SK-N-SH (cell line): Measurements from ENCODE around the gene RPL26. TPM values are rescaled to one million over a fixed set of nuclear protein-coding genes. Genes with fewer than 3 reads are reported as not detected.

ENCODE experiments used
- CTCF ChIA-PET: fragments of 300-600, 350-600 bp; formaldehyde crosslinking; extraction: SDS; loops from one replicate; lab custom pipeline; 2021; lab: Yijun Ruan, JAX
- POLR2A ChIA-PET: fragments of 350-600 bp; sonication (Branson Sonifier 250); formaldehyde crosslinking; extraction: SDS; loops from one replicate; lab custom pipeline; 2020; ENCODE audit warnings: antibody characterized with exemption, inconsistent platforms; lab: Yijun Ruan, JAX
- DNase-seq: peaks from one replicate; pipeline ENCODE4 v3.0.0; 2012
- H2AFZ ChIP-seq: fragments of 200-600 bp; sonication (generic); 2 replicates; pipeline ENCODE4 v1.8.1; 2016; ENCODE audit warnings: antibody characterized with exemption, mild to moderate bottlenecking, low read depth
- H3F3A ChIP-seq: fragments of 200-600 bp; sonication (generic); replicated peaks from 2 replicates; pipeline ENCODE3; 2016; ENCODE audit warnings: antibody characterized with exemption, mild to moderate bottlenecking; ENCODE audit not compliant: insufficient read depth
- H3K27ac ChIP-seq, 2 experiments: fragments of 200-500 bp in 1 of 2; fragments of 200-600 bp in 1 of 2; sonication (Bioruptor generic) in 1 of 2; sonication (generic), shearing (Covaris generic) in 1 of 2; 2 replicates each; pipeline versions ENCODE4 v1.5.1 to v1.6.1; 2014 to 2016; ENCODE audit warnings: low read depth in 2 of 2, inconsistent platforms in 1 of 2, low read length in 1 of 2, mild to moderate bottlenecking in 1 of 2, mixed read lengths in 1 of 2
- H3K27me3 ChIP-seq: fragments of 200-600 bp; sonication (generic), shearing (Covaris generic); 2 replicates; pipeline ENCODE4 v1.6.1; 2016; ENCODE audit warnings: mixed run types; ENCODE audit not compliant: insufficient read depth
- H3K36me3 ChIP-seq, 2 experiments: fragments of 200-500 bp in 1 of 2; fragments of 200-600 bp in 1 of 2; sonication (Bioruptor generic) in 1 of 2; sonication (generic) in 1 of 2; replicated peaks in 1 of 2; 2 replicates each; pipeline versions ENCODE3 to v1.5.1; 2014 to 2016; ENCODE audit warnings: low read length in 1 of 2, mild to moderate bottlenecking in 1 of 2; ENCODE audit not compliant: insufficient read depth in 2 of 2, control insufficient read depth in 1 of 2
- H3K4me1 ChIP-seq, 2 experiments: fragments of 200-500 bp in 1 of 2; fragments of 200-600 bp in 1 of 2; sonication (Bioruptor generic) in 1 of 2; sonication (generic), shearing (Covaris generic) in 1 of 2; 2 replicates each; pipeline versions ENCODE4 v1.5.1 to v1.6.1; 2014 to 2016; ENCODE audit warnings: low read depth in 1 of 2, low read length in 1 of 2, mixed run types in 1 of 2; ENCODE audit not compliant: insufficient read depth in 2 of 2, control insufficient read depth in 1 of 2
- H3K4me2 ChIP-seq: fragments of 200-600 bp; sonication (generic), shearing (Covaris generic); 2 replicates; pipeline ENCODE4 v1.6.1; 2017; ENCODE audit warnings: mixed run types
- H3K4me3 ChIP-seq, 2 experiments: fragments of 200-500 bp in 1 of 2; fragments of 200-600 bp in 1 of 2; sonication (Bioruptor generic) in 1 of 2; sonication (generic), shearing (Covaris generic) in 1 of 2; 2 replicates each; pipeline versions ENCODE4 v1.5.1 to v1.8.1; 2014 to 2016; ENCODE audit warnings: low read depth in 2 of 2, inconsistent platforms in 1 of 2, low read length in 1 of 2, mild to moderate bottlenecking in 1 of 2, mixed read lengths in 1 of 2, moderate library complexity in 1 of 2
- H3K79me2 ChIP-seq: fragments of 200-600 bp; sonication (generic); 2 replicates; pipeline ENCODE4 v1.8.1; 2017; ENCODE audit warnings: mild to moderate bottlenecking; ENCODE audit not compliant: insufficient read depth
- H3K9ac ChIP-seq: fragments of 200-600 bp; sonication (generic); 2 replicates; pipeline ENCODE4 v1.6.1; 2017; ENCODE audit warnings: mixed run types
- H3K9me2 ChIP-seq: fragments of 200-600 bp; sonication (generic); 2 replicates; pipeline ENCODE4 v1.6.1; 2017; ENCODE audit warnings: mixed run types
- H3K9me3 ChIP-seq: fragments of 200-600 bp; sonication (generic); 2 replicates; pipeline ENCODE4 v1.6.1; 2017; ENCODE audit warnings: mixed run types, mild to moderate bottlenecking, moderate library complexity
- H4K20me1 ChIP-seq: fragments of 200-600 bp; sonication (generic); 2 replicates; pipeline ENCODE4 v1.6.1; 2017; ENCODE audit warnings: mild to moderate bottlenecking, mixed run types; ENCODE audit not compliant: insufficient read depth
- CHD2 ChIP-seq: fragments of 150-350 bp; IDR thresholded peaks from 2 replicates; pipeline ENCODE4 v1.6.1; 2018; ENCODE audit warnings: low read length; ENCODE audit not compliant: partially characterized antibody
- ELF1 ChIP-seq: IDR thresholded peaks from 2 replicates; pipeline ENCODE4 v1.4.0; 2012
- EP300 ChIP-seq, 2 experiments: IDR thresholded peaks; 2 replicates each; pipeline versions ENCODE4 v1.4.0 to v1.6.1; 2012; ENCODE audit warnings: borderline replicate concordance in 1 of 2, low read depth in 1 of 2, low read length in 1 of 2
- FOSL2 ChIP-seq: IDR thresholded peaks from 2 replicates; pipeline ENCODE4 v1.4.0; 2012; ENCODE audit warnings: low read depth, mild to moderate bottlenecking, moderate library complexity, borderline replicate concordance
- GATA2 ChIP-seq: sonication (generic); formaldehyde crosslinking; IDR thresholded peaks from 2 replicates; pipeline ENCODE4 v1.5.0; 2020; ENCODE audit warnings: mild to moderate bottlenecking, missing genetic modification reagents
- MEF2A ChIP-seq: IDR thresholded peaks from 2 replicates; pipeline ENCODE4 v1.4.0; 2012; ENCODE audit warnings: low read depth, borderline replicate concordance
- NRF1 ChIP-seq: IDR thresholded peaks from 2 replicates; pipeline ENCODE4 v1.6.1; 2012; ENCODE audit warnings: low read depth, mild to moderate bottlenecking, low read length
- POLR2AphosphoS5 ChIP-seq: IDR thresholded peaks from 2 replicates; pipeline ENCODE4 v1.6.1; 2012; ENCODE audit warnings: low read depth, low read length
- SMC3 ChIP-seq: IDR thresholded peaks from 2 replicates; pipeline ENCODE4 v1.6.1; 2012; ENCODE audit warnings: low read depth, low read length, improper control_type of control experiment
- TAF1 ChIP-seq: IDR thresholded peaks from 2 replicates; pipeline ENCODE4 v1.6.1; 2012; ENCODE audit warnings: low read depth, mild to moderate bottlenecking, low read length, moderate library complexity, borderline replicate concordance
- TCF12 ChIP-seq: IDR thresholded peaks from 2 replicates; pipeline ENCODE4 v1.4.0; 2012
- WGBS: methylation state at CpG from one replicate; pipeline ENCODE4 v1.1.6; 2017; ENCODE audit warnings: low lambda C conversion rate; 5-methylcytosine and 5-hydroxymethylcytosine counted together
- polyA plus RNA-seq, 3 experiments: library from polyadenylated mRNA; depleted of rRNA; stranded (reverse); fragments of >200 nt; gene quantifications; 2 replicates each; pipeline ENCODE4 v1.2.3, GENCODE V29; 2012
- TF ChIP-seq, protein P1 (sequence below): IDR thresholded peaks from 2 replicates; pipeline ENCODE4 v1.4.0; 2012; ENCODE audit warnings: low read depth, borderline replicate concordance
- TF ChIP-seq, protein P2 (sequence below): fragments of 150-350 bp; IDR thresholded peaks from 2 replicates; pipeline ENCODE4 v1.6.1; 2016; ENCODE audit warnings: mild to moderate bottlenecking, low read depth, low read length
- TF ChIP-seq, protein P3 (sequence below): IDR thresholded peaks from 2 replicates; pipeline ENCODE4 v1.6.1; 2012; ENCODE audit warnings: mild to moderate bottlenecking, low read depth, low read length, moderate library complexity
- TF ChIP-seq, protein P4 (sequence below): fragments of 150-350 bp; IDR thresholded peaks from 2 replicates; pipeline ENCODE4 v1.6.1; 2017; ENCODE audit warnings: antibody characterized with exemption, low read length, low read depth, borderline replicate concordance
- TF ChIP-seq, protein P5 (sequence below): IDR thresholded peaks from 2 replicates; pipeline ENCODE4 v1.4.0; 2012; ENCODE audit warnings: low read depth, borderline replicate concordance
- TF ChIP-seq, protein P6 (sequence below): IDR thresholded peaks from 2 replicates; pipeline ENCODE4 v1.4.0; 2012; ENCODE audit warnings: low read depth

RPL26 gene
- polyA plus RNA-seq, 1 of the 3 experiments (the other 2 are of a cell fraction): 4,770 TPM

DNA sequence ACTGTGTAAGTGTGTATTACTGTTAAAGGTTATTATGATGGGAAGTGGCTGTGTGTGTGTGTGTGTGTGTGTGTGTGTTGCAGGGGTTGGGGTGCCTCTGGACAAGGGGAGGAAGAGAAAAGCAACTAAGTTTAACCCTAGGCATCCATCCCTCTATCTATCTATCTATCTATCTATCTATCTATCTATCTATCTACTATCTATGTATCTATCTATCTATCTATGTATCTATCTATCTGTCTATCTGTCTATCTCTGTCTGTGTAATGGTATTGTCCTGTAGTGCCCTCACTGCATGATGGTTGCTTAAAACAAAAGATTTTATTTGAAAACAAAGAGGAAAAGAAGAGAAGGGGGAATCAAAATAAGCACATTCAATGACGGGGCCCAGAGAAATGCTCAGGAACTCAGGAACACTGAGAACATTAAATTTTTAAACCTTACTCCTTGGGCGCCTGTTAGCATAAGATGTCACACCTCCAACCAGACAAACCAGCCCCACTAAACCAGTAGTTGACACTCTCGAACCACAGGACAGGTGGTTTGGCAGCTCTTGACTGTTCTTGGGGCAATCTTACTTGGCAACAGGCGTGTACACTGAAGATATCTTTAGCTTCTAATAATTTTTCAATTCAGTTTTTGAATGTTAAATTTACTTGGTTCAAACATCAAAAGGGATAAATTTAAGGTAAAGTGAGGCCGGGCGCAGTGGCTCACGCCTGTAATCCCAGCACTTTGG is 5.1 kb upstream of the RPL26 start:
- Histone ChIP-seq H3K27ac (no peak overlapping the region), H3K9ac (no peak overlapping the region), H3K4me1 (peaks cover 8 to 11% of the 10 kb centered on the region in 2 experiments; a peak in 2 of 4 replicates), H3K4me2 (no peak overlapping the region), H3K36me3 (no peaks in the 10 kb centered on the region), H3F3A (peaks cover 18% of the 10 kb centered on the region), H4K20me1 (no peaks in the 10 kb centered on the region), H3K4me3 (no peak overlapping the region), H3K27me3 (no peaks in the 10 kb centered on the region), H2AFZ (no peak overlapping the region), H3K79me2 (no peaks in the 10 kb centered on the region; the same call in 1 of the 2 replicates), H3K9me2 (no peaks in the 10 kb centered on the region), H3K9me3 (no peaks in the 10 kb centered on the region)
- WGBS: 96% methylated on average over 7 of the region's 7 CpGs
- POLR2A ChIA-PET: no interaction called here
- no peak for TF ChIP-seq FOSL2
- no peak for TF ChIP-seq EP300 (IDR thresholded peaks at IDR 0.05; ENCODE audit: borderline replicate concordance in 1 of 2, low read depth in 1 of 2, low read length in 1 of 2)
- TF ChIP-seq MEF2A: no peak
- TF ChIP-seq, protein P1, sequence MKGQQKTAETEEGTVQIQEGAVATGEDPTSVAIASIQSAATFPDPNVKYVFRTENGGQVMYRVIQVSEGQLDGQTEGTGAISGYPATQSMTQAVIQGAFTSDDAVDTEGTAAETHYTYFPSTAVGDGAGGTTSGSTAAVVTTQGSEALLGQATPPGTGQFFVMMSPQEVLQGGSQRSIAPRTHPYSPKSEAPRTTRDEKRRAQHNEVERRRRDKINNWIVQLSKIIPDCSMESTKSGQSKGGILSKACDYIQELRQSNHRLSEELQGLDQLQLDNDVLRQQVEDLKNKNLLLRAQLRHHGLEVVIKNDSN: no peak
- no peak for TF ChIP-seq GATA2 (CRISPR knock-in tag)
- TF ChIP-seq, protein P2, sequence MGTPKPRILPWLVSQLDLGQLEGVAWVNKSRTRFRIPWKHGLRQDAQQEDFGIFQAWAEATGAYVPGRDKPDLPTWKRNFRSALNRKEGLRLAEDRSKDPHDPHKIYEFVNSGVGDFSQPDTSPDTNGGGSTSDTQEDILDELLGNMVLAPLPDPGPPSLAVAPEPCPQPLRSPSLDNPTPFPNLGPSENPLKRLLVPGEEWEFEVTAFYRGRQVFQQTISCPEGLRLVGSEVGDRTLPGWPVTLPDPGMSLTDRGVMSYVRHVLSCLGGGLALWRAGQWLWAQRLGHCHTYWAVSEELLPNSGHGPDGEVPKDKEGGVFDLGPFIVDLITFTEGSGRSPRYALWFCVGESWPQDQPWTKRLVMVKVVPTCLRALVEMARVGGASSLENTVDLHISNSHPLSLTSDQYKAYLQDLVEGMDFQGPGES: no peak
- no peak for TF ChIP-seq POLR2AphosphoS5
- TF ChIP-seq TCF12: no peak
- no peak for TF ChIP-seq TAF1
- TF ChIP-seq, protein P3, sequence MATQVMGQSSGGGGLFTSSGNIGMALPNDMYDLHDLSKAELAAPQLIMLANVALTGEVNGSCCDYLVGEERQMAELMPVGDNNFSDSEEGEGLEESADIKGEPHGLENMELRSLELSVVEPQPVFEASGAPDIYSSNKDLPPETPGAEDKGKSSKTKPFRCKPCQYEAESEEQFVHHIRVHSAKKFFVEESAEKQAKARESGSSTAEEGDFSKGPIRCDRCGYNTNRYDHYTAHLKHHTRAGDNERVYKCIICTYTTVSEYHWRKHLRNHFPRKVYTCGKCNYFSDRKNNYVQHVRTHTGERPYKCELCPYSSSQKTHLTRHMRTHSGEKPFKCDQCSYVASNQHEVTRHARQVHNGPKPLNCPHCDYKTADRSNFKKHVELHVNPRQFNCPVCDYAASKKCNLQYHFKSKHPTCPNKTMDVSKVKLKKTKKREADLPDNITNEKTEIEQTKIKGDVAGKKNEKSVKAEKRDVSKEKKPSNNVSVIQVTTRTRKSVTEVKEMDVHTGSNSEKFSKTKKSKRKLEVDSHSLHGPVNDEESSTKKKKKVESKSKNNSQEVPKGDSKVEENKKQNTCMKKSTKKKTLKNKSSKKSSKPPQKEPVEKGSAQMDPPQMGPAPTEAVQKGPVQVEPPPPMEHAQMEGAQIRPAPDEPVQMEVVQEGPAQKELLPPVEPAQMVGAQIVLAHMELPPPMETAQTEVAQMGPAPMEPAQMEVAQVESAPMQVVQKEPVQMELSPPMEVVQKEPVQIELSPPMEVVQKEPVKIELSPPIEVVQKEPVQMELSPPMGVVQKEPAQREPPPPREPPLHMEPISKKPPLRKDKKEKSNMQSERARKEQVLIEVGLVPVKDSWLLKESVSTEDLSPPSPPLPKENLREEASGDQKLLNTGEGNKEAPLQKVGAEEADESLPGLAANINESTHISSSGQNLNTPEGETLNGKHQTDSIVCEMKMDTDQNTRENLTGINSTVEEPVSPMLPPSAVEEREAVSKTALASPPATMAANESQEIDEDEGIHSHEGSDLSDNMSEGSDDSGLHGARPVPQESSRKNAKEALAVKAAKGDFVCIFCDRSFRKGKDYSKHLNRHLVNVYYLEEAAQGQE: no peak
- TF ChIP-seq SMC3: no peak
- TF ChIP-seq, protein P4, sequence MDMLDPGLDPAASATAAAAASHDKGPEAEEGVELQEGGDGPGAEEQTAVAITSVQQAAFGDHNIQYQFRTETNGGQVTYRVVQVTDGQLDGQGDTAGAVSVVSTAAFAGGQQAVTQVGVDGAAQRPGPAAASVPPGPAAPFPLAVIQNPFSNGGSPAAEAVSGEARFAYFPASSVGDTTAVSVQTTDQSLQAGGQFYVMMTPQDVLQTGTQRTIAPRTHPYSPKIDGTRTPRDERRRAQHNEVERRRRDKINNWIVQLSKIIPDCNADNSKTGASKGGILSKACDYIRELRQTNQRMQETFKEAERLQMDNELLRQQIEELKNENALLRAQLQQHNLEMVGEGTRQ: no peak
- TF ChIP-seq NRF1: no peak
- TF ChIP-seq CHD2: no peak
- TF ChIP-seq, protein P5, sequence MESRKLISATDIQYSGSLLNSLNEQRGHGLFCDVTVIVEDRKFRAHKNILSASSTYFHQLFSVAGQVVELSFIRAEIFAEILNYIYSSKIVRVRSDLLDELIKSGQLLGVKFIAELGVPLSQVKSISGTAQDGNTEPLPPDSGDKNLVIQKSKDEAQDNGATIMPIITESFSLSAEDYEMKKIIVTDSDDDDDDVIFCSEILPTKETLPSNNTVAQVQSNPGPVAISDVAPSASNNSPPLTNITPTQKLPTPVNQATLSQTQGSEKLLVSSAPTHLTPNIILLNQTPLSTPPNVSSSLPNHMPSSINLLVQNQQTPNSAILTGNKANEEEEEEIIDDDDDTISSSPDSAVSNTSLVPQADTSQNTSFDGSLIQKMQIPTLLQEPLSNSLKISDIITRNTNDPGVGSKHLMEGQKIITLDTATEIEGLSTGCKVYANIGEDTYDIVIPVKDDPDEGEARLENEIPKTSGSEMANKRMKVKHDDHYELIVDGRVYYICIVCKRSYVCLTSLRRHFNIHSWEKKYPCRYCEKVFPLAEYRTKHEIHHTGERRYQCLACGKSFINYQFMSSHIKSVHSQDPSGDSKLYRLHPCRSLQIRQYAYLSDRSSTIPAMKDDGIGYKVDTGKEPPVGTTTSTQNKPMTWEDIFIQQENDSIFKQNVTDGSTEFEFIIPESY: no peak
- TF ChIP-seq, protein P6, sequence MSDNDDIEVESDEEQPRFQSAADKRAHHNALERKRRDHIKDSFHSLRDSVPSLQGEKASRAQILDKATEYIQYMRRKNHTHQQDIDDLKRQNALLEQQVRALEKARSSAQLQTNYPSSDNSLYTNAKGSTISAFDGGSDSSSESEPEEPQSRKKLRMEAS: no peak
- TF ChIP-seq ELF1: no peak
- no peak for DNase-seq
- CTCF ChIA-PET: interaction anchor here (1.1 to 1.8 kb wide), 2 partner anchors 22 to 358 kb away, joined by 3 to 4 read pairs; no protein-coding TSS in a partner anchor
